ENCODE measurements around the gene RNF111.
"Not testable (repeated sequence)": the region's sequence is repeated elsewhere in the genome, so short reads cannot be mapped to it uniquely, and the experiment has no call there.

The RNF111 gene

DNA sequence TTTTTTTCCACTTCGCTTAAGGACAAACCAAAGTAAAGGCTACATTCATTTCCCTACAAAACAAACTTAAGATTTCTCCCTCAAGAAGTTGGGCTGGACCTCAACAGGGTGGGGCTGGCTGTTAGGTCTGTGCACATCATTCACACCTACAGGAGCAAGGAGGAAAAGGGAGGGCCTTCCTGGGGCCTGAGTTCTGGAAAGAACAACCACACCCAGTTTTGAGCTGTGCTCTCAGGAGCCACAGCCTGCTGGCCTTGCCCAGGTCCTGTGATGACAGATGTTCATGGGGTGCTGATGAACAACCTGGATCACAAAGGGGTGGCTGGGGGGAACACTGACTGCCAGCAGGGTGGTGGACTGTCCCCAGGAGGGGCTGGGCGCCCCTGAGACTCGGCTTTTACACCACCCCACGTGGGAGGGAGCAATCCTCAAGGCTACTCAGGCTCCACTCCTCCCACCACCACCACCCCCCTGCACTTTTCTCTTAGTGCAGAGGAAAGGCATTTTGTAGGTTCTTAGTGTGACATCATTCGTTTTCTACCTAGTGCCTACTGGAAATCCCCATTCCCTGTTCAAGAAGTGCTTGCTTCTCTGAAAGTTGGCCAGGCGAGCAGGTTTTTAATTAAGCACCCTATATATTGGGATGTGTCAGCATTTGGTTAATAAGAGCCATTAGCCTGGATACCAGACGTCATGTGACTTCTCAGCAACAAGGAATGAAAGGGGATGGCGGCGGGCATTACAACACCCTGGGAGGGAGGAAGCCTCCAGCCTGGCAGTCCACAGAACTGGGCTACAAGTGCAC is 153.2 kb downstream of the RNF111 start:
- DNase-seq, result no peak

DNA sequence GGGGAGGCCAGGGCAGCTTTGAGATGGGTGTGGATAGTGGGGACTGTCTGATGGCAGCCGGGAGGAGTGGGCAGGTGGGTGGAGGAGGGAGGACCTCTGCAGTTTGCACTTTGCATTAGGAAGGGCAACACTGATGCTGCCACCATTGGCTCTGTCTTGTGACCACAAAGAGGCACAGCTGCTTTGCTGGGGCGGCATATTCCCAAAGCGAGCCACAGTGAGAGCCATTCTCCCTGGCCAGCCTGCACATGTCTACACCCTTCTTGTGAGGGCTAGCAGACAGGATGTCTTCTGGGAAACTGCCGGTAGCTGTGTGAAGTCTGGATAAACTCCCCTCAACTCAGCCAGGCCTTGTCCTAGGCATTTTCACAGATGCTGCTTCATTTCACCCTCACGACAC is 155.8 kb downstream of the RNF111 start:
- DNase-seq, result no peak

DNA sequence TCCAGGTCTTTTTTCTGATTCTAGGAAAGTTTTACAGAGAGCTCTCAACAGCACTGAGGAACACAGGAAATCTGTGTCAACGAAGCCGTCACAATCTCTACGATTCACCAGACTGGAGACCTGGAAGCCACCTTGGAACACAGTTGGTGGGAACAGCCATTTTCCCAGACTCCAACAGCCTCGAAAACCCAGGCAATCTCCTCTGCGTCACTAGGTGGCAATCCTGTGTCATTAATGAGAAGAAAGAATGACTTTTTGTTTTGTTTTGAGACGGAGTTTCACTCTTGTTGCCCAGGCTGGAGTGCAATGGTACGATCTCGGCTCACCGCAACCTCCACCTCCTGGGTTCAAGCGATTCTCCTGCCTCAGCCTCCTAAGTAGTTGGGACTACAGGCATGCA is 157.1 kb downstream of the RNF111 start:
- DNase-seq, result not testable (repeated sequence)
